HG02763 (cell line): Measurements from ENCODE around the gene SBSN.

Source experiments
- ATAC-seq: cut with Tn5 transposase; IDR thresholded peaks from one replicate; pipeline ENCODE4 v1.9.1; 2021; ENCODE audit warnings: mild to moderate bottlenecking, moderate library complexity; ENCODE audit not compliant: unreplicated experiment

Gene SBSN

DNA sequence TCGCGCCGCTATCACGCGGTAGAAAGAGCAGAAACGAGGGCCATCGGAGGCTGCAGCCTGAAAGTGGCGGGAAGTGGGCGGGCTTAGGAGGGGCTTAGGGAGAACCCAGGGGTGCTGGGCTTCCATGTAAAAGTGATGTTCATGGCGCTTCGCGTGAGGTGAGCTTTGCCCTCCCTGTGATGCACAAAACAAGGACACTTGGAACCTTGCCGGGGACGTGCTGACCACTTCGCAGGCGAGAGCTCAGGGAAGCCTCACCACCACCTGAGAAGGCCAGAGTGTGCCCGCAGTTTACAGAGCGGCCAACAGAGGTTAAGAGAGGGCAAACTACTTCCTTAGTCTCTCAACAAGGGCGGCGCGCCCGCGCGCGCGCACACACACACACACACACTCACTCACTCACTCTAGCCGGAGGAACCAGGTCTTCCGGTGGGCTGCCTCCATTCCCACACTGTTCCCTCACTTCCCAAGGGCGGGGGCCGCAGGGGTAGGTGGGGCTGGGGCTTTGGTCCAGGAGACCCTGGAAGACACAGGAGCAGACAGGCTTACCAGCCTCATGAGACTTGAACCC lies 5.8 kb upstream of the SBSN start:
- no peak for ATAC-seq

DNA sequence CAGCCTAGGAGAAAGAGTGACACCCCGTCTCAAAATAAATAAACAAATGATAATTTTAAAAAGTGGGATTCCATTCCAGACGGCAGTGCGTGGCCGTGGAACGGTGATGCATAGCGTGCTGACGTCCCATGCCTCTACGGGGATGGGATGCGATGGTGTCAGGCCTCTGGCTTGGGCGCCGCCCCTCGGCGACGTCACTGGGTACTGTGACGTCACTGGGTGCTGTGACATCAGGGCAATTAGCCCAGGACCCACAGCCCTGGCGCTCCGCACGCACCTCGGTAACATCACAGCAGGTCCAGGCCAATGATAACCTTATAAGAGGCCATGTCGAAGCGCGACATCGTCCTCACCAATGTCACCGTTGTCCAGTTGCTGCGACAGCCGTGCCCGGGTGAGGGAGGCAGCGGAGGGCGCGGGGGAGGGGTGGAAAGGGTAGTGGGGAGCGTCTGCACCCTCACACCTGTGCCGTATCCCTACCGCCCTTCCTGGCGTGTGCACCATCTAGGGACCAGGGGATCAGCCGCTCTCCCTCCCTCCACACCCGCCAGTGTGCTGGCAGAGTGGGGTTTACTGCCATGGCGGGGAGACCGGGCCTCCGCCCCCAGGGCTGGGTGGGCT lies 5.2 kb upstream of the SBSN start, which contains the start of gene GAPDHS:
Gene GAPDHS, plus strand, starts transcription at position 256 of the 621 bp plus-strand sequence. Its CDS starts 72 bp downstream, at position 328.
- no peak for ATAC-seq

DNA sequence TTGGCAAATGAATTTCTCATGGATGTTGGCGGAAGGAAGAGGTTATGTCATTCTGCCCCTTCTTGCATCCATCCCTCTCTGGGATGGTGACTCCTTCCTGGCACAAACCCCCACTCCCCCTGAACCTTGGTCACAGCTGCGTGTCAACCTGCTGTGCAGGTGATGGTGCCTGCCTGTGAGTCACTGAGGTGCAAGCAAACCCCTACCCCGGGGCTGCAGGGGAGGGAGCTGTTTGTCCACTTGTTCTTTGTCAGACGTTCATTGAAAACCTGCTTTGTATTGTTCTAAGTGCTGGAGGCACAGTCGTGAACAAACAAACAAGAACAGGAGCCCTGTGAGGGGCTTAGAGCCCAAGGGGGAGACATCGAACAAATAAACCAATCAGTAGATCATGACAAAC lies 3.2 kb upstream of the SBSN start:
- ATAC-seq: no peak

DNA sequence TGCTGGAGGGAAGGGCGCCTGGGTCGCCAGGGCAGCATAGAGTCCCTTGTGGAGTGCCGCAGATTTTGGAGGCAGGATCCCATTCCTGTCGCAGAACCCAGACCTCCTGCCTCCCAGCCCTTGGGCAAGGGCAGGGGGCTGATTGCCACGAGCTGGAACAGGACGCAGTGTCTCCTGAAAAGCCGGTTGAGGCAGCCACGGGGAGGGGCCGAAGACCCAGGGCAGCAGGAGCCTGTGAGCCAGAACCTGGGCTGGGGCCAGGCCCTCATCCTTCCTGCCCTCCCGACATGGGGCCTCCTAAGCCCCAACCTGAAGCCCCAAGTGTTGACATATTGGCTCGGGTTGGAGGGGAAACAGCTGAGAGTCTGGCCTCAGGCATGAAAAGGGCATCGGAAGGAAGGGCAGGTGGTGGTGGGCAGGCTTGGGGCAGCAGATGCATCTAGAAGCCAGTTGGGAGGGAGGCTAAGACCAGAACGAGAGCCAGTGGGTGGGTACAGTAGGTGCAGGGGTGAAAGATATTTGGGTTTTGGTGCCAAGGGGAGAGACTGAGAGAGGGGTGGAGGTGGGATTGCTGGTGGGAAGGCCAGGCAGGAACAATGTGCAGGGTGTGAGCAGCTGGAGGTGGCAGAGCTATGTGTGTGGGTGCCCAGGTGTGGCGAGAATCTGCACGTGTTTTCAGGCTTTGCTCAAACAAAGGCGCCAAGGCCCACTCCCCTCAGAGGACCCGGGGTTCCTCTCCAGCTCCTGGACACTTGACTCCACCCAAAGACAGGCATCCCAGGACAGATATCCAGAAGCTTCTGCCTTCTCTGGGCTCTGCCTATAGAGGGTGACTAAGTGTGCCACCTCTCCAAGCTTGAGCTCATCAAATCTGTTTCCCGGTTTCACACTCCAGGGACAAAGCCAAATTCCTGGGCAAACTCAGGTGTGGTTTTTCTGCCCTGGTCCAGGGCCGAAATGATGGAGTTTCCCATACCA lies 1.4 kb upstream of the SBSN start:
- ATAC-seq: no peak

DNA sequence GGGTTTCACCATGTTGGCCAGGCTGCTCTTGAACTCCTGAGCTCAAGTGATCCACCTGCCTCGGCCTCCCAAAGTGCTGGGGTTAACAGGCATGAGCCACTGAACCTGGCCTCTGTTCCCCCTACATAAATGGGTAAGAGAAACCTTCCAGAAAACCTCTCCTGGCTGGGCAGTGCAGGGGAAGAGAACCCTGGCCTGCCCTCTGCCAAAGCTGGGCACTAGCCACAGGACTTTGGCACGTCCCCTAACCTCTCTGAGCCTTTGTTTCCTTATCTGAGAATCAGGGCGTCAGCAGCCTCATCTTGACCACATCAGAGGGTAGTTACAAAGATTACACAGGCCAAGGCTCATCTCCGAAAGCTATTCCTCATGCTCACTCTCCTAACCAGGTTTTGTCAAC lies 2.2 kb downstream of the SBSN start:
- ATAC-seq: no peak

DNA sequence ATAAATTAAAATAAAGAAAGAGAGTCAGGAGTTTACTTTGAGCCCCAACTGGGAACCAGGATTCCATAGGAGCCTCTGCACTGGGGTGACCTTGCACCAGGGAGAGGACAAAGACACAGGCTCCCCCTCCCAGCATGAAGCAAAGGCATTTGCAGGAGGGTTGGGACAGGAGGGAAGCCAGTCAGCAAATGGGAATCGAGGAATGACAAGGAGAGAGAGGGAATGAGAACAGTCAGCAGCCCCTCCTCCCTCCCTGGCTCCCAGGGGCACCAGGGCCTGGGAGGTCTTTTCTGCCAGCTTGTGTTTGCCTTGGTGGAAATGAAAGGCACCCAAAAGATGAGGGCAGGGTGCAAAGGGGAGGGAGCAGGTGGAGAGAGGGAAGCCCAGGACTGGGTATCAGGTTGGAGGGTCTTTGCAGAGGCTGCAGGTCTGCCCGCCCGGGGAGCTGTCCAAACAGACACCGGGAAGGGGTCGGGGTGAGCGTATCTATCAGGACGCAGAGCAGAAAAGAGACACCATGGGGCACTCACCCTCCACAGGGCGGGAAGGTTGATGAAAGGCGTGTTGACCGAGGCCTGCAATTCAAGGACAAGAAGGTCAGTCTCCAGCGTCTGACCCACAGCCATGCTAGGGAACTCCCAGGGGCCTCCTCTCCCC lies 3.8 kb downstream of the SBSN start:
- no peak for ATAC-seq

DNA sequence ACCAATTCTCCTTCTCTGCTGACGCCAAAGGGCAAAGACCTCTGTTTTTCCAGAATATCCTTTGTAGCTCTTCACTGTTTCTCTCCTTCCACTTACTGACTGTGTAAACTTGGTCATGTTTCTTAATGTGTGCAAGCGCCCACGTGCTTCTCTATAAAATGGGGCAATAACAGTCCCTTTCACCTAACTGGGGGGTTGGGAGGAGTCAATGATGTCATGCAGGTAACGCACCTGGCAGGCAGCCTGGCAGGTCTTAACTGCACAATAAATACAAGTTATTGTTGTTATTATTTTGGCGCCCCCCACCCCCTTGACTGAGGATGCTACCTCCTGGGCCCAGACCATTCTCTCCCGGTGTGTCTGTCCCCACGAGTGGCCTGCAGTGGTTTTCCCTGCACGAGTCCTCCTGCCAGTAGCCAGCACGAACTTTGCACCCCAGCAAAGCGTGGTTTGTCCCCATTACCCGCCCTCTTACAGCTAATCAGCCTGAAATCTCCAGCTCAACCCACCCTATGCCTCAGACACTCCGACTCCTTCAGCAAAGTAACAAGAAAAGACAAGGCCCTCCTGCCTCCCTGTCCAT lies 5.3 kb downstream of the SBSN start:
- no peak for ATAC-seq

DNA sequence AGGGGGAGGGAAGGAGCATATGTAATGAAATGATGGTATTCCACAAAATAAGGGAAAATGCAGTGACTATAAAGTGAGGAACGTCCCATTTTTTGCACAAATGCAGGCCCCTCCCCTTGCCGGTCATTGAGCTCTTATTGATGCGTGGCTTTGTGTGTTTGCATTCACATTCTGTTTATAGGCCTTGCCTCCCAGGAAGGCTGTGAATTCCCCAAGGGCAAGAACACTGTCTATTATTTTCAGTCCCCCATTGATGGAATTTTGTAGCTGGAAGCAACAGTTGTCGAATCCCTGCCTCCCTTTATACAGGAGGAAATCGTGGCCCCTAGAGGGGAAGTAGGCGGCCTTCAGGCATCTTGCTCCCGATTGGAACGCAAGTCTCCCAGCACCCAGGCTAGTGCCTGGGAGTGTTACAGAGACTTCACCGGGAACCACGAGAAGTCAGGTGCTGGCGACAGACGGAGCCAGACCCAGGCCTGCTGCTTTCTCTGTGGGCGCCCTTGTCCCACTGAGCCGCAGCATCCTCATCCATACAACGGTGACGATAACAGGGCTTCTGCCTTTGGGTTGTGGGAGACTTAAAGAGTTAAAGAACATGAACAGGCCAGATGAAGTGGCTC lies 6.9 kb downstream of the SBSN start:
- ATAC-seq: no peak

DNA sequence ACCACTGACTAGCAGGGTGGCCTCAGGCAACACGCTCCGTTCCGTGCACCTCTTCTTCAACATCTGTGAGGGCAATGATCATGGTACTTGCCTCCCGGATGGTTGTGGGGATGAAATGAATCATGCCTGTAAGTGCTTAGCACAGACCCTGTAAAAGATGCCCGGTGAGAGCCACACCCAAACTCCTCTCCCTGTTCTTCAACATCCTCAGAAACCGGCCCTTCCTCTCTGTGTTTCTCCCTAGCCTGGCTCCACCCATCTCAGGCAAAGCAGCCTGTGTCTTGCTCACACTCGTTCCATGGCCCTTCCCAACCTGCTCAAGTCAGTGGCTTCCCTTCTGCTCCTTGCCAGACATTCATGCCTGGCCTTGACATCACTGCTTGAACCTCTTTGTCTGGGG lies 8.8 kb downstream of the SBSN start:
- ATAC-seq: no peak

DNA sequence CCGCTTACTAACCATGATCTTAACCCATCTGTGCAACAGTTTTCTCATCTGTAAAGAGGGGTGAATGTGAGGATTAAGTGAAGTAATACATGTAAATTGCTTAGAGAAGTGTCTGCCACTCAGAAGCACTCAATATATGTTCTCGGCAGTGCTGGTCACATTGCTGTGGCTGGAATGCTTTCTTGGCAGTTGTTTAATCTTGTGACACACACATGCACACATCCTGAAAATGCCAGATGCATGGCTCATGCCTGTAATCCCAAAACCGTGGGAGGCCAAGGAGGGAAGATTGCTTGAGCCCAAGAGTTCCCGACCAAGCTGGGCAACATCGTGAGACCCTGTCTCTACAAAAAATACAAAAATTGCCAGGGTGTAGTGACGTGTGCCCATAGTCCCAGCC lies 9.8 kb downstream of the SBSN start:
- ATAC-seq: no peak

DNA sequence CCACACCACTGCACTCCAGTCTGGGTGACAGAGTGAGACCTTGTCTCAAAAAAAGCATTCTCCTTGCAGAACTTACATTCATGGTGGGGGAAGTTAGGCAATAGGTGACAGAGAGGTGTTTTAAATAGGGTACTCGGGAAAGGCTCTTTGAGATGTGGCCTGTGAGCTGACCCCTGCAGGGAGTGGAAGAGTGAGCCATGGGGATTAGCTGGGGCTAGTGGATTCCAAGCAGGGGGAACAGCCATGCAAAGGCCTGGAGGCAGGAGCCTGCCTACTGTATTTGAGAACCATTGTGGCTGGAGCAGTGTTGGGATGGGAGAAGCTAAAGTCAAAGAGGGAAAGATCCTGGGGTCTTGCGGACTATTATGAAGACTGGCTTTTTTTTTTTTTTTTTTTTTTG lies 10.8 kb downstream of the SBSN start:
- no peak for ATAC-seq

DNA sequence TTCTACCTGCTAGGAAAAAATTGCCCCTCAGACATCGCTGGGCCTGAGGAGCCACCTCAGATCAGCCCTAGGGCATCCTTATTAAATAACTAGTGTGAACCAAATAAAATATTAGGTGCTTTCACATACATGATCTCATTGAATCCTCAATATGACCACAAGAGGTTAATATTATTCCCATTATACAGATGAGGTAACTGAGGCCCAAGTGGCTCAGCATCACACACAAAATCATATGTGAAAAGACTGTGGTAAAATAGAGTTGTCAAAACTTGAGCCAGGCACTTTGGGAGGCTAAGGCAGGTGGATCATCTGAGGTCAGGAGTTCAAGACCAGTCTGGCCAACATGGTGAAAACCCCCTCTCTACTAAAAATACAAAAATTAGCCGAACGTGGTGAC lies 11.8 kb downstream of the SBSN start:
- ATAC-seq: no peak

DNA sequence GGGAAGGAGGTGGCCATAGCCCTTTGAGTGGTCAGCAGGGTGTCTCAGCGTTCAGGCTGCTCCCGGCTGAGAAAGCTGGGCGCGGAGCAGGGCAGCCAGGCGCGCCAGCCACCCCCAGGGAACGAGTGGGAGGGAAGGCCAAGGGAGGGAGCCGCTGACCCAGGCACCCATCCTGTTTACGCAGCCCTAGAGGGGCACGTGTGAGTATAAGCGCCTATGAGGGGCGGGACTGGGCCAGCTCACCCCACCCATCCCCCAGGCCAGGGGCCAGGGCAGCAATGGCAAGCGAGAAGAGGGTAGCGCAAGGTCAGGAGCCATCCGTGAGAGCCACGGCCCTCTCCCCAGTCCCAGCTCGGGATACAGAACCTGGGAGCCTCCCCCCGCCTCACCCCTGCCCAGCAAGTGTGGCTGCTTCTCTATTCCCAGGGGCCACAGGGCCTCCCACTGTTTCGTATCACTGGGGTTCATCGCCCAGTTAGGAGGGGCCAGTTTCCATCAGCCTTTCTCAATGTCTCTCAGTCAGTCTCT lies 13.8 kb downstream of the SBSN start:
- ATAC-seq: no peak

DNA sequence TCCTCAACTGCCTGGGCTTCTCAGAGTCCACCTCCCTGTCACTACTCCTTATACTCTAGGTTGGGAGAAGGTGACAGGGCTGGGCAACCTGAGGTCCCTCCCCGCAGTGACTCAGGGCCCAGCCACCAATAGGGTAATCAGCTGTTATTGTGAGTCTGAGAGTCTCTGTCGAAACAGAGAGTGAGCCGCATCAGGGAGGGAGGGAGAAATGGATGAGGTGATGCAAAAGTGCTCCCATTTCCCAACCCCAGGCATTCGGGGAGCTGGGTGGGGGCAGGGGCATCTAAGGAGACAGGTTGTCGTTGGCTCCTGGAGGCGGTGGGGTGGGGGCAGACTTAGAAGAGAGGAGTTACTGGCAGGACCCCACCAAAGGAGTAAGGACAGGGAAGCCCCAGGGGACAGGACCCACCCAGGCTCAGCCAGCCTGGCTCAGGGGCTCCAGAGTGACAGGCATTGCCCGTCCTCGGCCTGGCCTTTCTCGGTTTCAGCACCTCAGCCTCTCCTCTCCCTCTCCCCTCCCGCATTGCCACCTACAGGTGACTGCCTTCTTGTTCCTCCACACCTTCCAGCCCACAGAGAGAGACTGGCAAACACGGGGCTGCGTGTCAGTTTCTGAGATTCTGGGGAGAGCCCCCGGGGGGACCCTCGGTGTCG lies 14.4 kb downstream of the SBSN start, which contains the start of gene DMKN:
Gene DMKN, minus strand, starts transcription at position 22 of the 654 bp plus-strand sequence. CDS start 174 bp downstream, outside the sequence.
- no peak for ATAC-seq

DNA sequence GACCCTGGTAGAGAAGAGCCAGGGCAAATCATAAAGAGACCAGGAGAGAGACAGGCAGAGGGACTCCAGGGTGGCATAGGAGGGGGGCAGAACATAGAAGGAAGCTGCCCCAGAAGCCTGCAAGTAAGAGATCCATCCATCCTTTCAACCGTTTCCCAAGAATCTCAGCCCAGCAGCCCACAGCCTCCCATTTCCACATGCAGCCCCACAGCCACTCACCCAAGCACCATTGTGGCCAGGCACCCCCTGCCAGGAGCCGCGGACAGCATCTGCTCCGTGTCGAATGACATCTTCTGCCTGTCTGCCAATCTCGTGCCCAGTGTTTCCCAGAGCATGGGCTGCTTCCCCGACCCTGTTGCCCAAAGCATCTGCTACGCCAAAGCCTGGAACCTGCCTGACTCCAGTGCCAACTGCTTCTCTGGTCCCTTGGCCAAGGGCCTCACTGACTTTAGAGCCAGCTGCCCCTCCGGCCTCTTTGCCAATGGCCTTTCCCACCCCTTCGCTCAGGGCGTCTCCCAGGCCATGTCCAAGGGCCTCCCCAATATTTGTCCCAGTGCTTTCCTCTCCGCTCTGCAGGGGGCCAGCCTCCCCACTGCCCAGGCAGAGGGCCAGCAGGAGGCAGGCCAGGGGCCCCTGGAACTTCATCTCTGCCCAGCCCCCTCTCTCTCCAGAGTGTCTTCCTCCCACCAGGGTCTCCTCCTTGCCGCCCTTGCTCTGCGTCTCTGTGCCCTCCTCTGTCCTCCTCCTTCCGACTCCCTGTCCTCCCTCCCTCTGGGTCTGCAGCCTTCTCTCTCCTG lies 15.1 kb downstream of the SBSN start:
- no peak for ATAC-seq

DNA sequence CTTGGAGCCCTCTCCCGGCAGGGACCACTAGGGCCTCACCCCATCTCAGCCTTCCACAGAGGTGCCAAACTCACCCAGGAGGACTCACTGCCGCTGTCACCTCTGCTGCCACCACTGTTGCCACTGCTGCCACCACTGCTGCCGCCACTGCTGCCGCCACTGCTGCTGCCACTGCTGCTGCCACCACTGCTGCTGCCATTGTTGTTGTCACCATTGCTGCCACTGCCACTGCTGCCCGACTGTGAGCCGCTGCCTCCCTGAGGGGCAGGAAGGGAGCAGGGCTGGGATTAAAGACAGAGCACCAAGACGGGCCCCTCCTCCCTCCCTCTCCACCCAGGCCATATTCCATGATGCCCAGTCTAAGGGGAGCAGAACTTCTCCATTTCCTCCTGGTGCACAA lies 16.8 kb downstream of the SBSN start:
- ATAC-seq: no peak

DNA sequence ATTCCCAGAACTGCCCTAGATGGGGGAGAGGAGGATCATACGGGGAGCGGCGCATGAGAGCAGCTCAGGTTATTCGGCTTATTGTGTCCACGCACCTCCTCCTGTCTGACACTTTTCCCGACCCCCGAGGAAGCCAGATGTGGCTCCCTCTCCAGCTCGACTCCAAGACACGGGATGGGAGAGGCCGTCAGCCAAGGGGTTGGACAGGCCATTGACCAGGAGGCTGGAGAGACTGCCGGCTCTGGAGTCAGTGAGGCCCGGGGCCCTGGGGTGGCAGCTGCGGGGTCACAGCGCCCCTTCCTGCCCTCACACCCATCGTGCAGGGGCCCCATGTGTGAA lies 17.5 kb downstream of the SBSN start:
- no peak for ATAC-seq

DNA sequence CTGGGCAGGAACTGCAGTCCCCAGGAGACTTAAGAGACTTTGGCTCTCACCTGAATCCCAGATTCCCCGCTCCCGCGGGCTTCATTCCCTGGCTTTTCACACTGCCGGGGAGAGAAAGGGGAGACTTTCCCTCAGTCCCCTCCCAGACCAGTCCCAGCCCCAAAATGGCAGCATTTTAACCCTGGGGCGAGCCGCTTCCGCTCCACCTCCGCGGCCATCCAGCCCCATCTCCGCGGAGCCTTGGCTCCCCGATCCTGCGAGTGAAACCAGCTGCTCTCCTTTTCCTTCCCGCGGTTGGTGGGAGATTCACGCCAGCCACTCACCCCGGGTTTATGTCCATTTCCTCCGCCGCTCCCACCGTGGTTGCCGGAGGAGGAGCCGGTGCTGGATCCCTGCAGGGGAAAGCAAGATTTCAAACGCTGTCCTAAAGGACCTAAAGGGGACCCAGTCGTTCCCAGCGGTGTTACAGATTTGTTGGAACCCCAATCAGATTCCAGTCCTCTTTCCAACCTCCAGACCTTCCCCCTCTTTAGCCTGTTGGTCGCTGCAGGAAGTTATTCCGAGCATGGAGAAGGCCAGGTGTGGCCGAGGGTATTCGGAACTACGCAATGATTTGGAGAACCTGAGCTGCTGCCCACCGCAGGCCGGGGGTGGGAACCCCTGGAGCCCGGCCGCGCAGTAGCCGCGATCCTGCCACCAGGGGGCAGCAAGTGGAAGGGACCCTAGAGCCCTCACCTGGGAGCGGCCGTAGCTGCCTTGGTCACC lies 18.1 kb downstream of the SBSN start:
- no peak for ATAC-seq
